ENCODE data around the gene TMOD1. TPM values are rescaled to one million over a fixed set of nuclear protein-coding genes. Genes with fewer than 3 reads are reported as not detected.

The TMOD1 gene
- total RNA-seq, 1 experiment from 2014 or later: not detected

GRCh38 chr9:97567182-97567893, 65.9 kb downstream of the TMOD1 start:
- no TSS peak for BruUV-seq (replicated peaks)
- CTCF ChIA-PET: no interaction called here
- H3K4me3 ChIP-seq (ENCODE audit: low read length): no peak overlapping the region

GRCh38 chr9:97567894-97568202, 66.4 kb downstream of the TMOD1 start:
- no peak overlapping the region for H3K4me2 ChIP-seq (ENCODE audit: low read length)
- H3K9me2 ChIP-seq (replicated peaks; ENCODE audit: low read length): no peaks in the 10 kb centered on the region
- ATAC-seq (no peak), DNase-seq (no peak)
- no peaks in the 10 kb centered on the region for H3K27me3 ChIP-seq (ENCODE audit: low read length)
- no peaks in the 10 kb centered on the region for H3K9me3 ChIP-seq (ENCODE audit: low read length)
- no peaks in the 10 kb centered on the region for H3K36me3 ChIP-seq (ENCODE audit: low read depth, low read length)
- intact Hi-C loops (cut with micrococcal nuclease): no loop called here
- H3K27ac ChIP-seq (ENCODE audit: low read length): no peak overlapping the region
- no peak overlapping the region for H2AFZ ChIP-seq (ENCODE audit: low read length)
- H3K4me3 ChIP-seq (ENCODE audit: low read length): no peak overlapping the region
- no peak overlapping the region for H3K9ac ChIP-seq (ENCODE audit: low read length)
- TF ChIP-seq EZH2 (IDR thresholded peaks at IDR 0.05; ENCODE audit: low read length, unreplicated experiment): no peak
- no peak for TF ChIP-seq EZH2phosphoT487 (IDR thresholded peaks at IDR 0.05; ENCODE audit: borderline replicate concordance, low read length)
- no peak for TF ChIP-seq CTCF (conservative IDR thresholded peaks at IDR 0.05; ENCODE audit: low read depth, low read length)
- H3F3A ChIP-seq (ENCODE audit: low read length, unreplicated experiment): no peaks in the 10 kb centered on the region
- POLR2A ChIA-PET (ENCODE audit: unreplicated experiment): interaction anchor here (0.7 kb wide), 1 partner anchor 26 kb away, joined by 3 read pairs; no protein-coding TSS in a partner anchor
- no peaks in the 10 kb centered on the region for H3K79me2 ChIP-seq (ENCODE audit: low read length)
- BruUV-seq (replicated peaks): no TSS peak
- no peaks in the 10 kb centered on the region for H4K20me1 ChIP-seq (ENCODE audit: low read length)
- CTCF ChIA-PET: no interaction called here
- peaks cover 9% of the 10 kb centered on the region; the same call in 1 of the 2 replicates for H3K4me1 ChIP-seq (ENCODE audit: insufficient read depth, low read length)

More at GRCh38 chr9:97567182-97567893, 65.9 kb downstream of the TMOD1 start:
- POLR2A ChIA-PET (ENCODE audit: unreplicated experiment): no interaction called here
- Histone ChIP-seq H2AFZ (ENCODE audit: low read length) (no peak overlapping the region), H3K9ac (ENCODE audit: low read length) (no peak overlapping the region), H3F3A (ENCODE audit: low read length, unreplicated experiment) (no peaks in the 10 kb centered on the region), H3K4me1 (ENCODE audit: insufficient read depth, low read length) (peaks cover 9% of the 10 kb centered on the region; the same call in 1 of the 2 replicates), H3K4me2 (ENCODE audit: low read length) (no peak overlapping the region), H3K9me2 (replicated peaks; ENCODE audit: low read length) (no peaks in the 10 kb centered on the region), H3K9me3 (ENCODE audit: low read length) (no peaks in the 10 kb centered on the region), H3K27ac (ENCODE audit: low read length) (no peak overlapping the region), H4K20me1 (ENCODE audit: low read length) (no peaks in the 10 kb centered on the region), H3K27me3 (ENCODE audit: low read length) (no peaks in the 10 kb centered on the region), H3K79me2 (ENCODE audit: low read length) (no peaks in the 10 kb centered on the region), H3K36me3 (ENCODE audit: low read depth, low read length) (no peaks in the 10 kb centered on the region)
- intact Hi-C loops (cut with micrococcal nuclease): no loop called here
- TF ChIP-seq CTCF (conservative IDR thresholded peaks at IDR 0.05; ENCODE audit: low read depth, low read length) (no peak), EZH2phosphoT487 (IDR thresholded peaks at IDR 0.05; ENCODE audit: borderline replicate concordance, low read length) (no peak), EZH2 (IDR thresholded peaks at IDR 0.05; ENCODE audit: low read length, unreplicated experiment) (no peak)
- DNase-seq: no peak
- no peak for ATAC-seq
